IMR-90 (cell line): ENCODE data around the gene DNAH17.

Experiments
- BHLHE40 ChIP-seq: fragments of 150-350 bp; IDR thresholded peaks from 2 replicates; pipeline ENCODE4 v1.6.1; 2016; ENCODE audit warnings: mild to moderate bottlenecking, low read depth, low read length
- CTCF ChIP-seq: conservative IDR thresholded peaks from 2 replicates; pipeline ENCODE4 v1.5.1; 2012; ENCODE audit warnings: mild to moderate bottlenecking, low read depth, low read length, improper control_type of control experiment
- MAZ ChIP-seq: IDR thresholded peaks from 2 replicates; pipeline ENCODE4 v1.6.1; 2012; ENCODE audit warnings: low read depth, mild to moderate bottlenecking, low read length, improper control_type of control experiment, moderate library complexity, borderline replicate concordance
- POLR2A ChIP-seq: IDR thresholded peaks from 2 replicates; pipeline ENCODE4 v1.6.1; 2012; ENCODE audit warnings: mild to moderate bottlenecking, low read depth, low read length
- RFX5 ChIP-seq: IDR thresholded peaks from 2 replicates; pipeline ENCODE4 v1.8.0; 2012; ENCODE audit warnings: low read depth, mild to moderate bottlenecking, low read length, moderate library complexity

GRCh38 chr17:78427140-78427539, 150.1 kb downstream of the DNAH17 start:
- no peak for TF ChIP-seq CTCF
- TF ChIP-seq POLR2A, result no peak
- no peak for TF ChIP-seq BHLHE40
- no peak for TF ChIP-seq RFX5
- TF ChIP-seq MAZ, result no peak
